ENCODE measurements around the gene BCKDHB.

- TF ChIP-seq CTCF (IDR thresholded peaks at IDR 0.05 in 4 of 5, conservative IDR thresholded peaks at IDR 0.05 in 1 of 5): no peak
- TF ChIP-seq POLR2A (IDR thresholded peaks at IDR 0.05): no peak
Measured at GRCh38 chr6:80134065-80134464, 27.6 kb downstream of the BCKDHB start.

All from gastrocnemius medialis (tissue), 4 donors.